ENCODE results near the gene TEDC1.

The TEDC1 gene, protein sequence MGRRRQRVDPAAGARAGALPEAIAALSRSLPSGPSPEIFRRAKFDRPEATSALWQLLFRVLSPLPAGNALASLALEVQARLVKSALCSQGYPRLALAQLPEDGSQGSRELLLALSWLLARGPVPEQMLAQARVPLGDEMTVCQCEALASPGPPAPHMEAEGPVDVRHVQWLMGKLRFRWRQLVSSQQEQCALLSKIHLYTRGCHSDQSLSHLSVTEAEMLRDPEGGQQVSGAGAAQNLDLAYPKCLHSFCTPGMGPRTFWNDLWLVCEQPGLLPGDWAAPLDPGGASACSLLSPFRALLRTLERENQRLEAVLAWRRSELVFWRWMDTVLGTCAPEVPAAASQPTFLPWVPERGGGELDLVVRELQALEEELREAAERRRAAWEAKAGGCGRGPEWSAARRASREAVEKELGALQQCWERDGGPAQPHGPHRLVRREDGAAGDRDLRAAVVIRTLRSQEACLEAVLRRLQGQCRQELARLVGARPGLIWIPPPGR

GRCh38 chr14:105490572-105491365 lies at the start of gene TEDC1:
Gene TEDC1, plus strand, starts transcription at chr14:105491246. Its CDS starts 130 bp downstream, at chr14:105491376.
- DNase-seq (ENCODE audit: low read depth in 2 of 2) = peak; percentile 94 to 97

GRCh38 chr14:105442125-105442524 lies 48.9 kb upstream of the TEDC1 start:
- DNase-seq (ENCODE audit: low read depth in 2 of 2) = no peak

DNA sequence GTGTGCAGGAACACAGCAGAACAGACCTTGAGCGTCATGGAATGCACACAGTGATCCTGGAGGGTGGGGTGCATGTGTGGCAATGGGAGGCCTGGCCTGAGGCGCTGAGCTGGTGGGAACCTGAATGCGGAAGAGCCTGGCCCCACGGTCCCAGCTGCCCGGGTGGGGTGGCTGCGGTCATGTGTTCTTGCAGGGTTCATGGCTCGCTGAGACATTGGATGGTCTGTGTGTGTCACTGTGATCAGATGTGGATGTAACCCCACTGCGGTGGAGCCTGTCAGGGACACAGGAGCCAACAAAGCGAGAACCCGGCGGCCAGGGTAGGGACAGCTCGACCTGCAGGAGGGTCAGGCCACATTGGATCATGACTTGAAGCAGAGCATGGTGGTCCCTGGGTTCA lies 48.2 kb upstream of the TEDC1 start:
- no peak for DNase-seq (ENCODE audit: low read depth in 2 of 2)

- DNase-seq (ENCODE audit: low read depth in 2 of 2) = no peak
Measured at GRCh38 chr14:105444859-105445258, 46.2 kb upstream of the TEDC1 start.

DNA sequence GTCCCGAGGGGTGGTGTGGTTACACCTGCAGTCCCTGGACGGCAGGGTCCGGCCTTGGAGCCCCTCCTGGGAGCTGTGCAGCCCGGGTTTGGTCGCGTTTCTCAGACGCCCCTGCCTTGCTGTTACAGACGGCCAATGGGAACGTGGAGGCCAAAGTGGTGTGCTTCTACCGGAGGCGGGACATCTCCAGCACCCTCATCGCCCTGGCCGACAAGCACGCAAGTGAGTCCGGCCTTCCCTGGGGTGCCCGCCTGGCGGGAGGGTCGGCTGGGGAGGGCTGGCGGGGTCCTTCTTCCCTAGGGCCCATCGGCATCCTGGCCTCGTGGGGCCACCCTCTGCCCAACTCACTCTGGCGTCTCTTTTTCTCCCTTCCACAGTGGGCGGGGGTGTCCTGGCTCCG lies 45.8 kb upstream of the TEDC1 start:
- DNase-seq (ENCODE audit: low read depth in 2 of 2) = no peak

DNA sequence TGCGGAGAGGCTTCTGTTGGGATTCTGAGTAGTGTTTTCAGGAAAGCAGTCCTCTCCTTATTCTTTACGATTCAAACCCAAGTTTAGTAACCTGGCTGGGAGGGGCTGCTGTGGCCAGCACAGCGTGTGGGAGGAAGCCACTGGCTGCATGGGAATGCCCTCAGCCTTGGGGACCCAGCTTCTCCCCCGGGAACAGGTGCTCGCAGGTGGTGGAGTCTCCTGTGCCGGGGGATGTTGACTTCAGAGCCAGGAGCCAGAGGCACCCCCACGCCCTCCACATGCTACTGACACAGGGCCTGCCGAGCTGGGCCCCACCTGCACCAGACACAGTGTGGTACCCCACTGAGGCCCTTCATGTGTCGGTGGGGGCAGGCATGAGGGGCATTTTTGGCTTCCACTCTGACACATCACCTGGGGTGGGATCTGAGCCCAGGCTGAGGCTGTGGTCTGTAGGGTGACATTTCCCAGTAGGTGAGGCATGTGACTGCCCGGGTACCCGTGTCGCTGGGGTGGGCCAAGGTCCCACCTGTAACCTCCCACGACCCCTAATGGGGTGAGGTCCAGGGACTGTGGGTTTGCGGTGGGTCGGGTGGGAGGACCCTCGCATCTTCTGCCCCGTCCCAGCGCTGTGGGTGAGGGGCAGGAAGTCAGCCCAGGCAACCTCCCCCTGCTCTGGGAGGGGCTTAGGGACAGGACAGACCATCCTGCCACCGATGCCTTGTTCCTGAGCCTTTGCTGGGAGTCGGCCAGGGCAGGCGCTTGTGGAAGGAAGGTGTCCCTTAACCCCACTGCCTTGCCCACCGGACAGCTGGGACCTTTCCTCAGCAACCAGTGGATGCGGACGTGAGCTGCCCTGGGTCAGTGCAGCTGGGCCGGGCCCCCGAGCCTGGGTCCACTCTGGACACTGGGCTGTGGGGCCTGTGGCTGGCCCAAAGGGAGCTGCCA lies 44.9 kb upstream of the TEDC1 start:
- DNase-seq (ENCODE audit: low read depth in 2 of 2) = no peak

DNA sequence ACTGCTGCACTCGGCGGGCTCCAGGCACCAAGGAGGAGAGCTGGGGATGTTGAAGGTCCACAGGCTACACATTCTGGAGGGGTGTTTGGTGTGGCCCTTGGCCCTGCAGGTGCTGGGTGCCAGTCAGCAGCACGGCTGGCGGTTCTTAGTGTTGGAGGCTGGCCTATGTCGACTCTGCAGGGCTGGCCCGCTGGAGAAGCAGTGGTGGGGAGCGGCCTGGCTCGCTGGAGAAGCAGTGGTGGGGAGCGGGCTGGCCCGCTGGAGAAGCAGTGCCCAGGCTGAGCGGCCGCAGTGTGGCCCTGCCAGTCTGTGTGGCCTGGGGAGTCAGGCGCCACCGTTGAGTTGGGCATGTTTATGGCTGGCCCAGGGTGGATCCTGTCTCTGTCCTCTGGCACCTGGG lies 44.1 kb upstream of the TEDC1 start:
- DNase-seq (ENCODE audit: low read depth in 2 of 2) = no peak

DNA sequence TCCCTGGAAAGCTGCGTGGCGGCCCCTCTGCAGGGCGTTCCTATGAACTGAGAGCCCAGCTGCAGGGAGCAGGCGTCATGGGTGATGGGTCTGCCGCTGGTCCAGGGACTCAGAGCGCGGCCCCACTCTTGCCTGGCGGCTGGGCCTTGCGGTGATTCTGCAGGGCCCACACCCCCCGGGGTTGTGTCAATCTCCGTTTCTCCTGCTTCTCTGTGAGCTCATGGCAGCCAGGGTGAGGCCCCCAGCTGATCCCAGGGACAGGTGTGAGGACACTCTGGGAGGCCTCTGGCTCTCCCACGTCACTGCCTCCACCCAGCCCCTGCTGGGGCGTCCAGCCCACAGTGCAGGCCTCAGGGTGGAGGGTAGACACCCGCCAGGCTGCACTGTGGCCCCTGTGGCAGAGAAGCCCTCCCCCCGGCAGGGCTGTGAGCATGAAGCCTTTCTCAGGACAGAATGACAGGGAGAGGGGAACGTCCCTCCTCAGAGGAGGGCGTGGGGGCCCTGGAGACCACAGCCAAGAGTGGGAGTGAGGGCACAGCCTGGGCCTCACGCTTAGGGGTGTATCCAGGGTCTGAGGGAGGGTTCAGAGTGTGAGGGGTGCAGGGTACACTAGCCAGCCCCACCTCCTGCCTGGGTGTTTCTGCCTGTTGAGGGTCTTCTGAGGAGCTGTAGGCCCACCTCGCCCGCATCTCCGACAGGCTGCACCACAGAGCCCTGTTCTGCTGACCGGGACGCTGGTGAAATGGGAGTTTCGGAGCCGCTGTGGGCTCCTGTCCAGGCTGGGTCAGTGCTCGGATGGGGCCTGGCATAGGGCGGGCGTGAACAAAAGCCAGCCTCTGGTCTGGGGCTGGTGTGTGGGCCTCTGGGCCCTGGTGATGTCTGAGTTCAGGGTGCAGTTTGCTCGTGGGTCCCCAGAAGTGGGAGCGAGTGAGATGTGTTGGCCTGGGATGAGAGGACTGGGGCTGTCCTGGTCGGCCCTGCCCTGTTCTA lies 43.1 kb upstream of the TEDC1 start:
- no peak for DNase-seq (ENCODE audit: low read depth in 2 of 2)

- DNase-seq (ENCODE audit: low read depth in 2 of 2) = peak; percentile 55 to 56
Measured at GRCh38 chr14:105448706-105449111, 42.3 kb upstream of the TEDC1 start.

DNA sequence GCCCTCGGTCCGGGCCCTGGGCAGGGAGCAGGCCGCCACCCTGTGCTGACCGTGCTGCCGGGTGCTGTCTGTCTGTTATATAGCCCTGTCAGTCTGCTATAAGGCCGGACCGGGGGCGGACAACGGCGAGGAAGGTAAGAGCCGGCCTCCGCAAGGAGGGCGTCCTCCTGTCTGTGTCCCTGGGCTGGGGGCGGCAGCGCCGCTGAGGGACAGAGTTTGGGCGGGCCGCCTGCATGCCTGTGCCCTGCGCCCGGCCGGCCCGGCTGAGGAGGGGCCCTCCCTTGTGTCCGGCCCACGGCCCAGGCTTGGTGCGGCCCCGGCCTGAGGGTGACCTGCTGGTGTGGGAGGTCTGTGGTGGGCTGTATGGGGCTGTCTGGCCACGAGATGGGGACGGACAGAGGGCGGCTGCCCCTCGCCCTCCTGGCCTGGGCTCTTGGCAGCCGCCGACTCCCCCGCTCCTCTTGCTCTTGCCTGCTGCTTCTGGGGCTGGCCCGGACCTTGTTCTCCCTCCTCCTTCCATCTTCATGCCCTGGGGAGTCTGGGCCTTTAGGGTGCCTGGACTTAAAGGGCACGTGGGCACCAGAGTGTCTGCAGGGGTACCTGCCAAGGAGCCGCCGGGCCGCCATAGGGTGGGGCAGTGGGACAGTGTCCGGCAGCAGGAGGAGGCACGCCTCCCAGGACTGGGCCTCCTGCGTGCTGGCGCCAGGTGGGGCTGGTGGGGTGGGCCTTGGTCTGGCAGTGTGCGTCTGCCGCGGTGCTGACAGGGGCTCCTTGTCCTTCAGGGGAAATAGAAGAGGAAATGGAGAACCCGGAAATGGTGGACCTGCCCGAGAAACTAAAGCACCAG lies 41.5 kb upstream of the TEDC1 start:
- DNase-seq (ENCODE audit: low read depth in 2 of 2) = no peak

- no peak for DNase-seq (ENCODE audit: low read depth in 2 of 2)
Measured at GRCh38 chr14:105450123-105450505, 40.9 kb upstream of the TEDC1 start.

- no peak for DNase-seq (ENCODE audit: low read depth in 2 of 2)
Measured at GRCh38 chr14:105450864-105451720, 40.0 kb upstream of the TEDC1 start.

- no peak for DNase-seq (ENCODE audit: low read depth in 2 of 2)
Measured at GRCh38 chr14:105452963-105453362, 38.1 kb upstream of the TEDC1 start.

GRCh38 chr14:105453847-105454246 lies 37.2 kb upstream of the TEDC1 start:
- no peak for DNase-seq (ENCODE audit: low read depth in 2 of 2)

DNA sequence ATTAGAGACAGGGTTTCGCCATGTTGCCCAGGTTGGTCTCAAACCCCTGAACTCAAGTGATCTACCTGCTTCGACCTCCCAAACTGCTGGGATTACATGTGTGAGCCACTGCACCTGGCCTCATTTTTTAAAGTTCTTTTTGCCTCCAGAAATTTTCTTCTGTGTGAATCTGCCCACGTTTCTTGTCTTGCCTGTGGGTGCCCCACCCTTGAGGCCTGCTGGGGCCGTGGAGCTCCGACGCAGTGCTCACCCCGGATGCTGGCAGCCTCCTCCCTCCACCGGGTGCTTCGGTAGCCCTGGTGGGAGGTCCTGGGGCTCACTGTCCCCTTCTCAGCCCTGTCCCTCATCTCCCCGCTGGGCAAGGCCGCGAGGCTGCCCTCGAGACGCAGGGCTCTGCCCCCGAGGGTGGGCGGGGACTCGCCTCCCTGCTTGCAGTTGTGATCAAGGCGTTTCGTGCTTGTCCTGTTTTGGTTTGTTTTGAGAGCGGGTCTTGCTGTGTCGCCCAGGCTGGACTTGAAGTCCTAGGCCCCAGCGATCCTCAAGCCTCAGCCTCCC lies 35.9 kb upstream of the TEDC1 start:
- no peak for DNase-seq (ENCODE audit: low read depth in 2 of 2)

GRCh38 chr14:105455766-105456660 lies 35.0 kb upstream of the TEDC1 start:
- no peak for DNase-seq (ENCODE audit: low read depth in 2 of 2)

All from stimulated activated CD4-positive, alpha-beta T cell treated with anti-CD3 and anti-CD28 coated beads, Interleukin-1b, Interleukin-23, amount 100 ng/mL, for 4 hours (primary cell).